A549 (cell line): Measurements from ENCODE around the gene EIF3L. TPM values are rescaled to one million over a fixed set of nuclear protein-coding genes. Genes with fewer than 3 reads are reported as not detected.

Experiments
- ATAC-seq, 2 experiments: fragments of 200-7000 bp in 1 of 2; fragments of >200 bp in 1 of 2; cut with Nextera tagmentation in 1 of 2; cut with Tn5 transposase in 1 of 2; 3 replicates each; pipeline versions ENCODE4 v1.8.0 to v1.9.1; 2018 to 2020; ENCODE audit warnings: mild to moderate bottlenecking in 1 of 2, moderate library complexity in 1 of 2
- CTCF ChIA-PET: fragments of 300-600 bp; sonication (Branson Sonifier 250); formaldehyde crosslinking; extraction: SDS; loops from one replicate; lab custom pipeline; 2021; ENCODE audit warnings: antibody characterized with exemption, inconsistent platforms; lab: Yijun Ruan, JAX
- POLR2A ChIA-PET: fragments of 350-600 bp; formaldehyde crosslinking; extraction: SDS; loops from one replicate; lab custom pipeline; 2021; ENCODE audit warnings: antibody characterized with exemption, inconsistent platforms; lab: Yijun Ruan, JAX
- DNase-seq, 2 experiments: peaks; one replicate each; pipeline versions ENCODE4 v3.0.0 to v3.0.0-alpha.2; 2011 to 2016; ENCODE audit warnings: low read depth in 1 of 2, low spot score in 1 of 2
- FAIRE-seq: peaks from 2 replicates; lab custom pipeline; 2011; peaks lifted over from hg19 to GRCh38; lab: Jason Lieb, UNC
- H3K27ac ChIP-seq, 2 experiments: fragments of >200 bp; sonication (Bioruptor Twin); formaldehyde crosslinking; 3 replicates each; pipeline ENCODE4 v1.5.1; 2016 to 2017
- H3K4me1 ChIP-seq: fragments of >200 bp; sonication (Bioruptor Twin); formaldehyde crosslinking; 3 replicates; pipeline ENCODE4 v1.6.1; 2016
- H3K4me2 ChIP-seq: fragments of >200 bp; sonication (Bioruptor Twin); formaldehyde crosslinking; 3 replicates; pipeline ENCODE4 v1.6.1; 2016
- H3K4me3 ChIP-seq: fragments of >200 bp; sonication (Bioruptor Twin); formaldehyde crosslinking; 3 replicates; pipeline ENCODE4 v1.5.1; 2016
- H3K9me3 ChIP-seq: fragments of >200 bp; sonication (Bioruptor Twin); formaldehyde crosslinking; 3 replicates; pipeline ENCODE4 v1.6.1; 2016
- BHLHE40 ChIP-seq: IDR thresholded peaks from 2 replicates; pipeline ENCODE4 v1.6.1; 2012; ENCODE audit warnings: low read depth, low read length, inconsistent platforms
- CBX2 ChIP-seq: fragments of 200-600 bp; sonication (generic); IDR thresholded peaks from 2 replicates; pipeline ENCODE4 v1.6.1; 2016; ENCODE audit warnings: low read depth, mild to moderate bottlenecking, borderline replicate concordance
- CEBPB ChIP-seq, 2 experiments: fragments of >200 bp in 1 of 2; sonication (Bioruptor Twin) in 1 of 2; formaldehyde crosslinking in 1 of 2; IDR thresholded peaks; 2 replicates each; pipeline ENCODE4 v1.6.1; 2012 to 2016
- CHD2 ChIP-seq: fragments of 150-350 bp; IDR thresholded peaks from 2 replicates; pipeline ENCODE4 v1.6.1; 2014; ENCODE audit warnings: low read length; ENCODE audit not compliant: partially characterized antibody
- EHF ChIP-seq: fragments of 250-450 bp; sonication (Bioruptor Pico); IDR thresholded peaks from 2 replicates; pipeline ENCODE4 v1.5.0; 2020; ENCODE audit warnings: mild to moderate bottlenecking
- FOSB ChIP-seq: fragments of 250-450 bp; sonication (Bioruptor Pico); IDR thresholded peaks from 2 replicates; pipeline ENCODE4 v1.5.0; 2020; ENCODE audit warnings: mild to moderate bottlenecking, moderate library complexity
- FOSL2 ChIP-seq, 2 experiments: fragments of 450-650 bp in 1 of 2; fragments of >200 bp in 1 of 2; sonication (Bioruptor Twin) in 1 of 2; formaldehyde crosslinking; IDR thresholded peaks; 2 replicates each; pipeline versions ENCODE4 v1.5.0 to v1.6.1; 2016 to 2020; ENCODE audit warnings: mild to moderate bottlenecking in 1 of 2, moderate library complexity in 1 of 2
- HOXB5 ChIP-seq: fragments of 250-450 bp; sonication (Bioruptor Pico); IDR thresholded peaks from 2 replicates; pipeline ENCODE4 v1.5.0; 2020; ENCODE audit warnings: mild to moderate bottlenecking, moderate library complexity
- KDM1A ChIP-seq: fragments of 200-600 bp; sonication (generic); IDR thresholded peaks from 2 replicates; pipeline ENCODE4 v1.6.1; 2016; ENCODE audit warnings: low read depth, mild to moderate bottlenecking
- KDM5A ChIP-seq: fragments of 200-600 bp; sonication (generic); IDR thresholded peaks from 2 replicates; pipeline ENCODE4 v1.6.1; 2016; ENCODE audit warnings: antibody characterized with exemption, mild to moderate bottlenecking
- MAZ ChIP-seq: fragments of 150-350 bp; IDR thresholded peaks from 2 replicates; pipeline ENCODE4 v1.6.1; 2014; ENCODE audit warnings: antibody characterized with exemption, low read depth, low read length, borderline replicate concordance
- MYC ChIP-seq: IDR thresholded peaks from 2 replicates; pipeline ENCODE4 v1.6.1; 2012; ENCODE audit warnings: mild to moderate bottlenecking, inconsistent platforms, low read length, improper control_type of control experiment, borderline replicate concordance
- NFE2L2 ChIP-seq: fragments of 150-350 bp; conservative IDR thresholded peaks from 2 replicates; pipeline ENCODE4 v1.6.1; 2014; ENCODE audit warnings: low read length
- NPAS2 ChIP-seq: fragments of 250-450 bp; sonication (Bioruptor Pico); IDR thresholded peaks from 2 replicates; pipeline ENCODE4 v1.8.0; 2022; ENCODE audit warnings: mild to moderate bottlenecking, moderate library complexity, borderline replicate concordance
- PHF8 ChIP-seq: fragments of 200-600 bp; sonication (generic); IDR thresholded peaks from 2 replicates; pipeline ENCODE4 v1.6.1; 2016; ENCODE audit warnings: low read depth, mild to moderate bottlenecking, antibody characterized with exemption, moderate library complexity, borderline replicate concordance
- RARB ChIP-seq: fragments of 250-450 bp; sonication (Bioruptor Pico); IDR thresholded peaks from 2 replicates; pipeline ENCODE4 v1.8.0; 2021; ENCODE audit warnings: mild to moderate bottlenecking, moderate library complexity
- SMC3 ChIP-seq: fragments of >200 bp; sonication (Bioruptor Twin); formaldehyde crosslinking; IDR thresholded peaks from 3 replicates; pipeline ENCODE4 v1.6.1; 2018; ENCODE audit warnings: inconsistent platforms
- TP53 ChIP-seq: fragments of 250-450 bp; sonication (Bioruptor Pico); IDR thresholded peaks from 2 replicates; pipeline ENCODE4 v1.5.0; 2021; ENCODE audit warnings: mild to moderate bottlenecking, moderate library complexity
- ZNF302 ChIP-seq: fragments of 250-450 bp; sonication (Bioruptor Pico); IDR thresholded peaks from 2 replicates; pipeline ENCODE4 v1.9.0; 2021; ENCODE audit warnings: inconsistent platforms, mild to moderate bottlenecking, moderate library complexity
- WGBS: methylation state at CpG from one replicate; pipeline ENCODE4 v1.1.6; 2017; ENCODE audit errors: missing lambda C conversion rate; 5-methylcytosine and 5-hydroxymethylcytosine counted together
- polyA plus RNA-seq, 4 experiments: library from polyadenylated mRNA; depleted of rRNA in 3 of 4; stranded (reverse); fragments of >200 nt; fragmentation: RNase III in 1 of 4; extraction: RNeasy Plus Mini Kit Qiagen cat#74134 plus additional on column Dnase treatment in 1 of 4; gene quantifications; 2 replicates in 3 of 4; 3 replicates in 1 of 4; pipeline ENCODE4 v1.2.3, GENCODE V29; 2011 to 2017
- TF ChIP-seq, protein P1 (sequence below): fragments of 200-600 bp; sonication (generic); IDR thresholded peaks from 2 replicates; pipeline ENCODE4 v1.6.1; 2016; ENCODE audit warnings: antibody characterized with exemption, mild to moderate bottlenecking, moderate library complexity
- TF ChIP-seq, protein P2 (sequence below): IDR thresholded peaks from 2 replicates; pipeline ENCODE4 v1.6.1; 2012; ENCODE audit warnings: low read depth, borderline replicate concordance

EIF3L gene
- polyA plus RNA-seq, 2 of the 4 experiments (the other 2 are of a cell fraction), result 218 to 423 TPM

DNA sequence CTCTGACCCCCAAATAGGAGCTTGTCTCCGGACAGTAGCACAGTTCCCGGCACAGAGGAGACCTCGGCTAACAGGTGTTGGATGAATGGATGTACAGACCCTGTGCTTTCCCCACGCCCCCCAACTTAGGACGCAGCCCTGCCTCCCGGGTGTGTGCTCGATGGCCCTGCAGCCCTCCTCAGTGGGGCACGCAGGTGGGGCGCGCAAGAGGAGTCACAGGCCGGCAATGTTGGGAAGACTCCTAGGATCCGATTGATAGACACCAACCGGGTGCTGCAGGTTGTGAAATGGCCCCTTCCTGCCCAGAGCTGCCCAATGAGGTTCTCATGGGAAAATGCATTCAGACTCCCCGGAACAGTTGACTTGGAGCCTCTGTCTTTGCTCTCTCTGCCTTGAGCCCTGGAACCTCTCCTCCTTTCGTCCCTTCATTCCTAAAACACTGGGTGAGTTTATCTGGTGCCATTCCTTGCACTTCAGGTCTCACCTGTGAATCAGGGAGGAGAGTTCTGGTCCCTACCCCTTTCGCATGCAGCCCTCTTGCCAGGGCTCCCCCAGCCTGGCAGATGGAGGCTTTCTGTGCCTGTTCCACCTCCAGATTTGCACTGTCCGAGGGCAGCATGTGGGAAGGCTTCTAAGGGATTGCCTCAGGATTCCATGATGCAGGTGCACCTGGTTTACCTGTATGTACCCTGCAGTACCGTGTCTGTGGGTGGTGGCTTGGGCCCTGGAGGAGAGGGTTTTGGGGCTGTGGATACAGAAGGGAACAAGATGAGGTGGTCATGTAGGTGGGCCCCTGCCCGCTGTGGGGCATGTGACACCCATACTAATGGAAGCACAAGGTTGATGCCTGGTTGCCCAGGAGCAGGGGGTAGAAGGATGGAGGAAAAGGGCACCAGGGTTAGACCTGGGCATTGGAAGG is 58.1 kb downstream of the EIF3L start:
- peak overlapping the region; percentile 99 for H3K27ac ChIP-seq
- ATAC-seq, result no peak

DNA sequence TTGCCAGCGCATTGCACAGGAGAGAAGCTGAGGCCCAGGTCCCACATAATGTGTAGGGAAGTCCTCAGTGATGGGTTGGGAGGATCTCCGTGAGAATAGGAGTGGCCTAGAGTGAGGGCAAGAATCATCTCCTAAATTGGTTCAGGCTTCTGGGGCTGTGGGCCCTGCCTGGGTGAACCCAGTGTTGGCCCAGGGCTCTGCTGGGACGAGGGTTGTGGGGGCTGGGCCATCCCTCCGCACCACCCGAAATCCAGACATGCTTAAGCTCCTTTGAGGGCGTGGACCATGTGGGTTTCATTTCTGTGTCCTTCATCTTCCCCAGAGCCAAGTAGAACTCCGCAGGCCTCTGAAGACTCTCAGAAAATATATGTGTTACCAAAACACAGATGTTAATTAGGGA is 60.5 kb downstream of the EIF3L start:
- no peak for DNase-seq
- 90% methylated on average over 7 of the region's 7 CpGs for WGBS
- FAIRE-seq, result no peak
- TF ChIP-seq EHF (CRISPR knock-in tag) (no peak), CEBPB (IDR thresholded peaks at IDR 0.05) (no peak), FOSB (no peak), CBX2 (no peak), SMC3 (no peak), MAZ (no peak), ZNF302 (CRISPR knock-in tag) (no peak), KDM5A (no peak), NPAS2 (CRISPR knock-in tag) (no peak), KDM1A (no peak)
- TF ChIP-seq, protein P1, sequence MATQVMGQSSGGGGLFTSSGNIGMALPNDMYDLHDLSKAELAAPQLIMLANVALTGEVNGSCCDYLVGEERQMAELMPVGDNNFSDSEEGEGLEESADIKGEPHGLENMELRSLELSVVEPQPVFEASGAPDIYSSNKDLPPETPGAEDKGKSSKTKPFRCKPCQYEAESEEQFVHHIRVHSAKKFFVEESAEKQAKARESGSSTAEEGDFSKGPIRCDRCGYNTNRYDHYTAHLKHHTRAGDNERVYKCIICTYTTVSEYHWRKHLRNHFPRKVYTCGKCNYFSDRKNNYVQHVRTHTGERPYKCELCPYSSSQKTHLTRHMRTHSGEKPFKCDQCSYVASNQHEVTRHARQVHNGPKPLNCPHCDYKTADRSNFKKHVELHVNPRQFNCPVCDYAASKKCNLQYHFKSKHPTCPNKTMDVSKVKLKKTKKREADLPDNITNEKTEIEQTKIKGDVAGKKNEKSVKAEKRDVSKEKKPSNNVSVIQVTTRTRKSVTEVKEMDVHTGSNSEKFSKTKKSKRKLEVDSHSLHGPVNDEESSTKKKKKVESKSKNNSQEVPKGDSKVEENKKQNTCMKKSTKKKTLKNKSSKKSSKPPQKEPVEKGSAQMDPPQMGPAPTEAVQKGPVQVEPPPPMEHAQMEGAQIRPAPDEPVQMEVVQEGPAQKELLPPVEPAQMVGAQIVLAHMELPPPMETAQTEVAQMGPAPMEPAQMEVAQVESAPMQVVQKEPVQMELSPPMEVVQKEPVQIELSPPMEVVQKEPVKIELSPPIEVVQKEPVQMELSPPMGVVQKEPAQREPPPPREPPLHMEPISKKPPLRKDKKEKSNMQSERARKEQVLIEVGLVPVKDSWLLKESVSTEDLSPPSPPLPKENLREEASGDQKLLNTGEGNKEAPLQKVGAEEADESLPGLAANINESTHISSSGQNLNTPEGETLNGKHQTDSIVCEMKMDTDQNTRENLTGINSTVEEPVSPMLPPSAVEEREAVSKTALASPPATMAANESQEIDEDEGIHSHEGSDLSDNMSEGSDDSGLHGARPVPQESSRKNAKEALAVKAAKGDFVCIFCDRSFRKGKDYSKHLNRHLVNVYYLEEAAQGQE, result no peak
- Histone ChIP-seq H3K27ac (no peak overlapping the region), H3K4me3 (no peak overlapping the region), H3K9me3 (no peaks in the 10 kb centered on the region), H3K4me1 (peaks cover 21% of the 10 kb centered on the region), H3K4me2 (no peak overlapping the region)
- ATAC-seq, result no peak
- POLR2A ChIA-PET, result no interaction called here
- CTCF ChIA-PET, result interaction anchor here (1.1 to 4.4 kb wide), 4 partner anchors 22 to 56 kb away, joined by 3 to 15 read pairs (median 4); no protein-coding TSS in a partner anchor

More for the DNA sequence above, 58.1 kb downstream of the EIF3L start:
- peak overlapping the region; percentile 95 for H3K4me3 ChIP-seq
- ChIA-PET CTCF (interaction anchor here (1.0 to 4.4 kb wide), 5 partner anchors 9 to 89 kb away, joined by 3 to 20 read pairs (median 5); no protein-coding TSS in a partner anchor), POLR2A (no interaction called here)
- WGBS, result 77% methylated on average over 6 of the region's 19 CpGs
- no peaks in the 10 kb centered on the region for H3K9me3 ChIP-seq
- peaks cover 28% of the 10 kb centered on the region for H3K4me1 ChIP-seq
- TF ChIP-seq FOSL2 (IDR thresholded peaks at IDR 0.05) (no peak), FOSL2 (CRISPR knock-in tag; IDR thresholded peaks at IDR 0.05) (no peak), HOXB5 (CRISPR knock-in tag) (no peak), CHD2 (no peak), PHF8 (no peak), BHLHE40 (no peak), NFE2L2 (no peak), MYC (no peak), ZNF302 (CRISPR knock-in tag) (no peak), RARB (CRISPR knock-in tag) (no peak), TP53 (CRISPR knock-in tag) (no peak), EHF (CRISPR knock-in tag) (no peak)
- TF ChIP-seq, protein P2, sequence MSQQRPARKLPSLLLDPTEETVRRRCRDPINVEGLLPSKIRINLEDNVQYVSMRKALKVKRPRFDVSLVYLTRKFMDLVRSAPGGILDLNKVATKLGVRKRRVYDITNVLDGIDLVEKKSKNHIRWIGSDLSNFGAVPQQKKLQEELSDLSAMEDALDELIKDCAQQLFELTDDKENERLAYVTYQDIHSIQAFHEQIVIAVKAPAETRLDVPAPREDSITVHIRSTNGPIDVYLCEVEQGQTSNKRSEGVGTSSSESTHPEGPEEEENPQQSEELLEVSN, result no peak
- FAIRE-seq (no peak), DNase-seq (no peak)
- H3K4me2 ChIP-seq, result peak overlapping the region; percentile 98
